ENCODE measurements around the gene RXFP1. TPM values are rescaled to one million over a fixed set of nuclear protein-coding genes. Genes with fewer than 3 reads are reported as not detected.

Gene RXFP1
- polyA plus RNA-seq, 1 donor from 2014 or later: 0.12 TPM

GRCh38 chr4:158538911-158539310 is 17.2 kb downstream of the RXFP1 start:
- no peak overlapping the region for H2AFZ ChIP-seq (ENCODE audit: low read depth, low read length)
- H3K27me3 ChIP-seq (ENCODE audit: insufficient read depth, low read depth, low read length): no peaks in the 10 kb centered on the region
- TF ChIP-seq REST (IDR thresholded peaks at IDR 0.05; ENCODE audit: borderline replicate concordance) (no peak), MXI1 (conservative IDR thresholded peaks at IDR 0.05; ENCODE audit: poor library complexity, severe bottlenecking) (no peak), RAD21 (conservative IDR thresholded peaks at IDR 0.05) (no peak), CTCF (IDR thresholded peaks at IDR 0.05; ENCODE audit: poor library complexity, severe bottlenecking) (no peak)
- H3K4me3 ChIP-seq (ENCODE audit: low read length): no peak overlapping the region
- H3K9me3 ChIP-seq (ENCODE audit: low read length): no peaks in the 10 kb centered on the region
- no peaks in the 10 kb centered on the region for H4K20me1 ChIP-seq (ENCODE audit: insufficient read depth)
- H3K36me3 ChIP-seq (ENCODE audit: insufficient read depth, low read length): no peaks in the 10 kb centered on the region
- H3K4me2 ChIP-seq (ENCODE audit: low read length): no peak overlapping the region
- H3K9me2 ChIP-seq (ENCODE audit: insufficient read depth, low read length): no peaks in the 10 kb centered on the region
- no peak overlapping the region for H3K9ac ChIP-seq (ENCODE audit: low read length)
- no peak overlapping the region for H3K27ac ChIP-seq (ENCODE audit: low read length)
- H3F3A ChIP-seq (ENCODE audit: insufficient read depth, low read length, poor library complexity, severe bottlenecking): no peaks in the 10 kb centered on the region
- no peaks in the 10 kb centered on the region for H3K79me2 ChIP-seq (replicated peaks; ENCODE audit: insufficient read depth, low read length)

GRCh38 chr4:158540125-158540907 is 18.6 kb downstream of the RXFP1 start:
- H3K9me3 ChIP-seq (ENCODE audit: low read length): no peaks in the 10 kb centered on the region
- no peaks in the 10 kb centered on the region for H3K79me2 ChIP-seq (replicated peaks; ENCODE audit: insufficient read depth, low read length)
- H3K4me3 ChIP-seq (ENCODE audit: low read length): no peak overlapping the region
- no peaks in the 10 kb centered on the region for H4K20me1 ChIP-seq (ENCODE audit: insufficient read depth)
- no peaks in the 10 kb centered on the region for H3F3A ChIP-seq (ENCODE audit: insufficient read depth, low read length, poor library complexity, severe bottlenecking)
- H2AFZ ChIP-seq (ENCODE audit: low read depth, low read length): no peak overlapping the region
- no peaks in the 10 kb centered on the region for H3K9me2 ChIP-seq (ENCODE audit: insufficient read depth, low read length)
- H3K27me3 ChIP-seq (ENCODE audit: insufficient read depth, low read depth, low read length): no peaks in the 10 kb centered on the region
- H3K36me3 ChIP-seq (ENCODE audit: insufficient read depth, low read length): no peaks in the 10 kb centered on the region
- no peak overlapping the region for H3K9ac ChIP-seq (ENCODE audit: low read length)
- H3K27ac ChIP-seq (ENCODE audit: low read length): no peak overlapping the region
- no peak overlapping the region for H3K4me2 ChIP-seq (ENCODE audit: low read length)
- TF ChIP-seq CTCF (IDR thresholded peaks at IDR 0.05; ENCODE audit: poor library complexity, severe bottlenecking) (no peak), SMC3 (conservative IDR thresholded peaks at IDR 0.05; ENCODE audit: poor library complexity) (no peak), RAD21 (conservative IDR thresholded peaks at IDR 0.05) (no peak), REST (IDR thresholded peaks at IDR 0.05; ENCODE audit: borderline replicate concordance) (no peak), EZH2 (IDR thresholded peaks at IDR 0.05; ENCODE audit: borderline replicate concordance, insufficient read depth, low read length, poor library complexity, severe bottlenecking) (no peak), EP300 (conservative IDR thresholded peaks at IDR 0.05; ENCODE audit: poor library complexity, severe bottlenecking) (no peak), TAF1 (IDR thresholded peaks at IDR 0.05; ENCODE audit: low read depth) (no peak), MXI1 (conservative IDR thresholded peaks at IDR 0.05; ENCODE audit: poor library complexity, severe bottlenecking) (no peak), POLR2AphosphoS5 (IDR thresholded peaks at IDR 0.05) (no peak)

All from neural cell (in vitro differentiated cells).